GM18907 (cell line): ENCODE results near the gene LGMN.

Experiments used
- ATAC-seq: cut with Tn5 transposase; IDR thresholded peaks from one replicate; pipeline ENCODE4 v1.9.1; 2021; ENCODE audit warnings: mild to moderate bottlenecking, moderate library complexity; ENCODE audit not compliant: unreplicated experiment

The LGMN gene

DNA sequence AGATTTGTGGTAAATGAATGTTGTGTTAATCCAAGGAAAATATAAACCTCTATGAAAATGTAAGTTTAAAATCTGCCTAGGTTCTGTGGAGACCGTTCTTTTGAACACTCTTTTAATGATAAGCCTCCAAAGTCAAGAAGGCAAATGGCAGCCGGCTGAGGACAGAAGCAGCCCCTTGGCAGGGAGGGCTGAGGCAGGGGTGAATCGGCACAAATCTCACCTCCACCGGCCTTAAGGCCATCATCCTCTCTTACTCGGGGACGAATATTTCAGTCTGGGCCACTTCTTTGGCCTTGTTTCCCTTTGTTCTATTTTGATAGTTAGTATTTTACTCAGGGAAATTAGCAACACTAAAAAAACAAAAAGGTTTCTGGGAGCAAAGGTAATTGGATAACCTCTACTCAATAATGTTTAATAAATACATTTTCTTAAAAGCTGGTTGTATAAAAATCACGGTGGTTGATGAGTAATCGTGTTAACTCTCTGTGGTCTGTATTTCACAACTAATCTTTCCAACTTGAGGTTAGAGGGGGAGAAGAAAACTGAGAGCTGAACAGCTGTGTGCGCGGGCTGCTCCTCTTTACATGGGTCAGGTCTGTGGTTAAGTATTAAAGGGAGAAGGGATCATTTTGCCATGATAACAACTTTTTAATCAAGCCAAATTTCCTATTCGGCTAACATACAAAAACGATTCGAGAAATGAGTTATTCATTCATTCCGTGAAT is 18.6 kb downstream of the LGMN start:
- ATAC-seq = peak; percentile 83

DNA sequence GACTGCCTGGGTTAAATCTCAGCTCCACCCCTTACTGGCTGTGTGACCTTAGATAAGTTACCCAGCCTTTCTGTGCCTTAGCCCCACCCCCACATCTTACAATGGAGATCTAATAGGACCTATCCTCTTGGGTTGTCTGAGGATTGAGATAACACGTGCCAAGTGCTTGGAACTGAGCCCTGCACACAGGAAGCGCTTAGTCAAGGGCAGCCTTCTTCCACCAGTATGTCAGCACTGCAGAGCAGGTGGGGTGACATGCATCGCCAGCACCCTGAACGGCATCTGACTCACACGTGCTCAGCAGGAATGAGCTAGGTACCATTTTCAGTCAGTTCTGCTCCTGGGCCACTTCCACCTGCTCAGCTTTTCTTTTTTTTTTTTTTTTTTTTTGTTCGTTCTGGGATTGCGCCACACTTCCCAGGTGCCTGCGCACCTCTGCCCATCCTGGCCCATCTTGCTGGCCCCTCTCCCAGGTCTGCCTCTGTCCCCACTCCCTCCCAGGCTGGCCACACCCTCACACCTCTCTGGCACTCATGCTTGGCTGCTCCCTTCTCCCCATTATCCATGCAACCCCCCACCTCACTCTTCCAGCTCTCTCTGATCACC is 19.6 kb downstream of the LGMN start:
- no peak for ATAC-seq

DNA sequence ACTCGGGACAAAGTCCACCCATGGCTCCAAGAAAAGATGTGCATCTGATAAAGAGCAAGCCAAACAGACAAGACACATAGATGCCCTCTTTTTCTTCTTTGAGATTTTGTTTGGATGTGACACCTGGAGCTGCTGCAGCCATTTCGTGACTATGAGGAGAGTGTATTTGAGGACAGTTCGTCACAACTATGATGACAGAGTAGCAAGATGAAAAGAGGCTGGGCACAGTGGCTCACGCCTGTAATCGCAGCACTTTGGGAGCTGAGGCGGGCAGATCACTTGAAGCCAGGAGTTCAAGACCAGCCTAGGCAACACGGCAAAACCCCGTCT is 21.5 kb downstream of the LGMN start:
- no peak for ATAC-seq

DNA sequence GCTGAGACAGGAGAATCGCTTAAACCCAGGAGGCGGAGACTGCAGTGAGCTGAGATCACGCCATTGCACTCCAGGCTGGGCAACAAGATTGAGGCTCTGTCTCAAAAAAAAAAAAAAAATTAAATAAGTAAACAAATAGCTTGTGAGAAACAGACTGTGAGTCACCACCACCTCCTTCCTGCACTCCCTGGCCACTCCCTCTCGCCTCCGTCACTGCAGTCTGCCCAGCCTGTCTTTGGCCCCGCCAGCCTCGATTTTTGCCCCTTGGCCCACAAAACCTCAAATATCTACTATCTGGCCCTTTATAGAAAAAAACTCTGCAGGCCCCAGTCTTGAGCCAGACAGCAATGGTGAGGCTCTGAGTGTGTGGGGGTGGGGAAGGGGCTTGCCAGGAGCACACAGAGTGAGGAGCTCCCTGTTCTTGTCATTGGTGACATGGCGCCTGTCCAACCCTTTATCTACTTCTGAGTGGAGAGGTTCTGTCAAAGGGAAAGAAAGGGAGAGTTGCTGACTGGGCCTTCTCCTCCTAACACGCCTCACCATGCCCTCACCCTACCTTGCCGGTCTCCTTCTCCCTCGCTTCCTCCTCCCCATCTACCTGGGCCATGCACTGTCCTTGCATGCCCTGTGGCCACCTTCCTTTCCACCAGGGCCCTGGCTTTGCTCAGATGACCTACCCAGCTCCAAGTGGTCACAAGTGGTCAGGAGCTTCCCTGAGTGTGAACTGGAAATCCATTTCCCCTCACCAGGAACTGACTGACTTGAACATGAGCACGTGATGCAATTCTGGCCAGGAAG is 22.1 kb downstream of the LGMN start:
- no peak for ATAC-seq

DNA sequence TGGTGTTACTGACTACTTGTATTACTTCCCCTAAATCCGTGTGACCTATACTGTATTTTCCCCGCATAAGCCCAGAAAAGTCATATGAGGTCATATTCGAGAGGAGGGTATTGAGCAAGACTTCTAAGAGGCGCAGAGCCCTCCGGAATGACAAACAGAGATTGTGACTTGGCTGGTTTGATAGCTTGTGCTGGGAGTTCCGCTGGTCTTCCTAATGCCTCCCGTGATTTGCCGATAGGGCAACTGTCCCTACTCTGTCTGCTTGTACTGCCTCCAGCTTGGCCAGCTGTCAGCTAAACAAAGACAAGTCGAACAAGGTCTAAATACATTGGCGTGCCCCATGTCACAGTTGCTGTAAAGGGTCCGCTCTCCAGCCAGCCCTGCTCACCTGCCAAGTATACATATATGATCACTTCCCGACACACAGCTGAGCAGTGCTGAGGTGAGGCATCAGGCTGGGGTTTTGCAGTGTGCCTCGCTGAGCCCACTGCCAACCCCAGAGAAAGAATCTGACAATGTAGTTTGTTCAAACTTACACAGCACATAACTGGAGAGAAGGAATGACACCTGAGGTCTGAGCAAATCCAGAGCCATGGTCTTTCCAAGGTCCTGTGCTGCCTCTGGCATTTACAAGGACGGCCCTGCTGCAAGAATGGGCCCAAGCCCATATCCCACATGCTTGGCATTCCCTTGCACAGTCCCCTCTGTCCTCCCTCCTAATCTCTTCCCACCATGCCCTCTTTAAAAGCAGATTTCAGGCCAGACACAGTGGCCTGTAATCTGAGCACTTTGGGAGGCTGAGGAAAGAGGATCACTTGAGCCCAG is 23.7 kb downstream of the LGMN start:
- no peak for ATAC-seq

DNA sequence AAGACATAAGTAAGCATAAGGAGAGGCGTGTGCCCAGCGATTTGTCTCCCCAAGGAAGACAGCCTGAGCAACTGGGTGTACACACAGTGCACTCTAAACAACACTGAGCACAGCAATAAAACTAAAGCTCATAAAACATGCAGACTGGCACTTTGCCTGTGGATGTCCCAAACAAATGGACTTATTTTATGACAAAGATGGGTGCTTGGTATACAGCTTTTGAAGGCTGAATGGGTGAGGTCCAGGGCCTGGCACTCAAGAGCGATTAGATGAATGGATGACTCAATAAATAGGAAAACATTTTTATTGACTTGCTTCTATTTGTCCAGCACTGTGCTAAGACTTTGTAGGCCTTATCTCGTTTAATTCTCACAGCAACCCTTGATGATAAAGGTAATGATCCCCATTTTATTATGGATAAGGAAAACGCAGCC is 28.5 kb downstream of the LGMN start:
- ATAC-seq = no peak

DNA sequence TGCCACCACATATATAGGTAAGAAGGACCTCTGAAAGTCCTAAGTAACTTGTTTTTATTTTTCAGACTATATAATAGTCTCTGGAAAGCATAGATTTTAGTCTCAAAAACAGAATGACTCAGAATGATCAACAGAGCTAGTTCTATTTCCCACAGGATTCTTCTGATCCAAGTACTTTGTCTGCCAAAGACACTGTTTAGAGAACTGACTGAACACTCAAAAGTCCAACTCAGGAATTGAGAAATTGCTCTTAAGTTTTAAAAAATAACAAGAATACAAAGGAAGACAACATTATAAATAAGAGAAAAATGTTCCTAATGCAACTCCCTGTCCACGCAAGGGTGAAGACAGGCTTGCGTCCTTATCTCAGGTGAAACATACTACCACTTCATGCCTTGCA is 29.0 kb downstream of the LGMN start:
- no peak for ATAC-seq

DNA sequence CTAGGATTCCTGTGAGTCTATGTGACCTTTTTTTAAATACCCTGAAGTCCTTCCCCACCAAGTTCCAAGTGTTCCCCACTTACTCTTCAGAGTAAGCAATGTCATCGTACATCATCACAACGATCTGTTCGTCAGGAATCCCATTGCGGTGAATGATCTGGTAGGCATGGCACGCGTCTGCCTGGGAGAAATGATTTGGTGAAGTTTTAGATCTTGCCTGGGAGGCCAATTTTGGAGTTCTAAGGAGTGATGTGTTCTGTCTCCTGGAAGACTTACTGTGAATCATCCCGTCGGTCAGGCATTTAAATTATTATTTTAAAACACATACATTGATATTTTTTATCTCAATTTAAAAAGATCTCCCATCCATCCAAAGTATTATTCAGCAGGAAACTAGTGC is 29.8 kb downstream of the LGMN start:
- ATAC-seq = no peak

DNA sequence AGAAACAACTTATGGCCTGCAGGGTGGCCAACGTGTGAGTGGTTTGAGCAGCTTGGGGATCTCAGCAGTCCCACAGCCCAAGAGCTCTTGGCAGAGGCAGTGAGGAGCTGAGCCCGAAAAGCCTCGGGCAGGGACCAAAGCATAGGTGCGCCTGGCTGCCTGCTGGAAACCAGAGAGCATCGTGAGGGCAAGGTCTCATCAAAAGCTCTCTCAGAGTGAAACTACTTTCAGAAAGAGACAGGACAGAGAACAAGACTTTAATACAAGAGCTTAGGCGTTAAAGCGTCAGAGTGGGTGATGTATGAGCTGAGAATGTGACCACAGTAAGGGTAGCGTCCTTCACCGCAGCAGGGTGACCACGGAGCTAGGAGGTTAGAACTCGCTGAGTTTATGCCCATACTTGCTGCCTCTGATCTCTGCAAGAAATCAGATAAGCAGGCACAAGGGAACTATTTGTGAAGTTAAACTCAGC is 30.8 kb downstream of the LGMN start:
- ATAC-seq = no peak

DNA sequence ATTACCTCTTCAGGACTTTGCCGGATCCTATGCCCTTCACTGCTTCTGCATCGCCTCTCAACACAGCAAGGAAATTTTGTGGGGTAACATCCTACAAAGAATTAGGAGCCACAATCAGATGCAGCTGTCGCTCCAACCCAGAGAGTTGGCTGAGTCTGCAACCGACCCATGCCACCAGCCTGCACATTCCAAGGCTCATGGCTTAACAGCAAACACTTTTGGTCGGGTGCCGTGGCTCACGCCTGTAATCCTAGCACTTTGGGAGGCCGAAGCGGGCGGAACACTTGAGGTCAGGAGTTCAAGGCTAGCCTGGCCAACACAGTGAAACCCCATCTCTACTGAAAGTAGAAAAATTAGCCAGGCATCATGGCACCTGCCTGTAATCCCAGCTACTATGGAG is 32.3 kb downstream of the LGMN start:
- no peak for ATAC-seq

DNA sequence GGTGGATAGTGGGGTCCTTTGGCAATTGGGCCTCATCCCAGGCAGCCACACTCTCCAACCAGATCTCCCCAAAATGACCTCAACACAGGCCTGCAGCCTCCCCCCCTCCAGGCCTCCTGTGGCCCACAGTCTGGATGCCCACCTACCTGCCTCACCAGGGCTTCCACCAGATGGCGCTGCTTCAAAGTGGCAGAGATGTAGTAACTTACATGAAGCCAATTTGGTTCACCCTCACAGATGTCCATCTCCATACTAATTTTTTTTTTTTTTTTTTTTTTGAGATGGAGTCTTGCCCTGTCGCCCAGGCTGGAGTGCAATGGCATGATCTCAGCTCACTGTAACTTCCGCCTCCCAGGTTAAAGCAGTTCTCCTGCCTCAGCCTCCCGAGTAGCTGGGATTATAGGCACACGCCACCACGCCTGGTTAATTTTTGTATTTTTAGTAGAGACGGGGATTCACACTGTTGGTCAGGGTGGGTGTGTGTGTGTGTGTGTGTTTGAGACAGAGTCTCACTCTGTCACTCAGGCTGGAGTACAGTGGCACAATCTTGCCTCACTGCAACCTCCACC is 33.6 kb downstream of the LGMN start:
- peak; percentile 61 for ATAC-seq

DNA sequence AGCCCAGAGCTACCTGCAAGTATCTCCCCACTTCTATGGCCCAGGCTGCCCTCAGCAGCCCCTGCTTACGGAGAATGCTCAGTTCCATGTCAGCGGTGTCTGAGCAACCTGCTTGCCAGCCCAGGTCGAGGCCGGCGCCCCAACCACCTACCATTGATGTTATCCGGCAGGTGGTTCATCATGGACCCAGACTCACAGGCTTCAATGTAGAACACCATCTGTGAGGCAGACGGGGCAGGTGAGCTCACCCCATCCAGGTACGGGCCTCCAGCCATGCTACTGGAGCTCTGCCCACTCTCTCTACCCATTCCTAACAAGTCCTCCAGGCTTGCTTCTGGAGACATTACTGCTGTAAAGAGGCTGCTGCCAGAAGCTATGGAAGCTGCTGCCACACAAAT is 35.8 kb downstream of the LGMN start:
- no peak for ATAC-seq

DNA sequence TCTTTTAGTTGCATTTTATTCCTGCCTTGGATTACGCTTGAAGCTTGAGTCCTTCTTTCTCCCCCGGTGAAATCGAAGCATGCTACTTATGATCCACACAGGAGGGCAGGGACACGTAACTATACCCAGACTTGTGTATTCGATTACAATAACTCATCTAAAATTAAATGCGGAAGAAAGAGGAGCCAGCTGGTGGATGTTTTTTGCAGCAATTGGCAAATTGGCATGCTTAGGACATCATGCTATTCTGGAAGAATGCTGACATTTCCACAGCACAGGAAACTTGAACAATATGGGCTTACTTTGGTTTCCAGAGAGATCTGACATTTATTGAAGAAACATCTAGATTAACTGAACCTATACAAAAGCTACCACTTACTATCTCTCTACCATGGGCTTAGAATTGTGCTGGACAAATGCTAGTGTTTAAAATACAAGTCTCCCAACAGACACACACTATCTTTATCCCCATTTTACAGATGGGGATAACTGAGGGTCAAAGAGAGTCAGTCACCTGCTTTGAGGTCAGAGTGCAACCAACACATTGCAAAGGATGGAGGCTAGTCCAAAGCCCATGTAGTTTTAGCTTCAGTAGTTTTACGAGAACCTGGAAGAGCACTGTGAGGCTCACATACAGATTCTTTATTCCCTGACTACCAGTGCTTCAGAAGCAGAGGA is 36.3 kb downstream of the LGMN start:
- ATAC-seq = no peak

DNA sequence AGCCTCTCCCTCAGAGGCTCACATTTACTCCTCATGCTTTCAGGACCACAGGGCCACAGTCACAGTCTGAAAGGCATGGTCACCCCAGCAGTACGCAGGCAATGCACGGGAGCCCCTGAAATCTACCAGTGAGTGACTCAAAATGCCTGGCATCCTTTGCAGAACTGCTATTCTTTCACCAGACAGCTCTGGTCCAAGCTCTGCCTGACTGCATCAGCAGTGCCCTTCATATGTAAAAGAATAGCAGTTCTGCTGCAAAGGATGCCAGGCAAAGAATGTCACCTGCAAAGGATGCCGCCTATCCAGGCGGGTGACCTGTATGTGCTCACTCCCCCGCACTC is 38.5 kb downstream of the LGMN start:
- no peak for ATAC-seq

DNA sequence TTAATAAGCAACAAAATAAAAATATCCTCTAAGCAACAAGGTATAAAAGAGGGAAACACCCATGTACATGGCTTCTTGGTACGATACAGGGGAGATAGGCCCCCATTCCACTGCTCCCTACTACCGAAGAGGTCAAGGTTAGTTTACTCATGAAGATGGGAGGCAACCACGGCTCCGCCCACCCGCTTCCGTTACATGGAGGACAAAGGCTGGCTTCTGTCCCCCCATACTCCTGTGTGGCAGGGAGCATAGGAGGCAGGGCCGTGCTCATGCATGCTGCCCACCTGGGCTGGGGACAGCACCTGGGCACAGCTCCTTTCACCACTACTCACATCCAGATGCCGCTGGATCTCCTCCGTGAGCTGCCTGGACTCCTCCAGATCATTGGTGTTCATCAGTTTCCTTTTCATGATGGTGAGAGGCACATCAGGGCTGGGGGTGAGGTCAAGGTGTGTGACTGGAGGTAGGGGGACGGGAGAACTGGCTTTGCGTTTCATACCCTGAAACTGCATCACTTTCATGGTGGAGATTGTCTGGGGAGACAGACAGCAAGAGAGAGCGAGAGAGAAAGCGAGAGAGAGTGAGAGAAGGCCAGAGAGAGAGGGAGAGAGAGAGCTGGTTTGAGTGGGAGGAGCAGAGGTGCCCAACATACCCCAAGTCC is 39.0 kb downstream of the LGMN start:
- no peak for ATAC-seq

DNA sequence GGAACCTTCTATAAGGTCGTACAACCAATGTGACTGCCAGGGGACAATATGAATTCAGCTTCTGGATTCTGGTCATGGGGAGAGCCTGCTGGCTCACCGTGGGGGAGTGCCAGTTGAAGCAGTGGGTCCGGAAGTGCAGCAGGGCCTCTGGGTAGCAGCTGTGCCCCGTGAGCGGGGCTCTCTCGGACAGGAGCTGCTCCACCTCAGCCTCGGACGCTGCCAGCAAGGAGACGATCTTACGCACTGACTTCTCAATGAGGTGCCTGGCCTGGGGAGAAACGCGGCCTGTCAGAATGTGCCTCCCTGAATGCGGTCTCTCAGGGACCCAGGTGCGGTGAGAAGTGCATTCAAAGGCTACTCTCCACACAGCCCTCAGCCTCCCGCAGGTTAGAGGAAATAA is 42.0 kb downstream of the LGMN start:
- no peak for ATAC-seq

DNA sequence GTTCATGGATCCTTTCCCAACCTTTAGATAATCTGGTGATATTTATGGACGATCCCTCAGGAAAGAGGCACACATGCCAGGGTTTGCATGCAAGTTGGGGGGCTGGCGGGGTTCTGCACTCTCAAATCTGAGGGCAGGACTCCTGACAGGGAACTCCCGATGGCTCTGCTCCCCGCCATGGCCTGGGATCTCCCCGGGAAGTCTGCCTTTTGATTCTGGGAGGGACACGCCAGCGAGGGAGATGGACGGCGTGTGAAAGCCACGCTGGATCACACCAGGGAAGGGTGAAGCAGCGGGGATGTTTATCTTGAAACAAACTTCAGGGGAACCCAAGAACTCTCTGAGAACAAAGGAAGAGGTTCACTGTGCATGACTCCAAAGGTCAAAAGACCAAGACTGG is 43.6 kb downstream of the LGMN start:
- ATAC-seq = no peak

DNA sequence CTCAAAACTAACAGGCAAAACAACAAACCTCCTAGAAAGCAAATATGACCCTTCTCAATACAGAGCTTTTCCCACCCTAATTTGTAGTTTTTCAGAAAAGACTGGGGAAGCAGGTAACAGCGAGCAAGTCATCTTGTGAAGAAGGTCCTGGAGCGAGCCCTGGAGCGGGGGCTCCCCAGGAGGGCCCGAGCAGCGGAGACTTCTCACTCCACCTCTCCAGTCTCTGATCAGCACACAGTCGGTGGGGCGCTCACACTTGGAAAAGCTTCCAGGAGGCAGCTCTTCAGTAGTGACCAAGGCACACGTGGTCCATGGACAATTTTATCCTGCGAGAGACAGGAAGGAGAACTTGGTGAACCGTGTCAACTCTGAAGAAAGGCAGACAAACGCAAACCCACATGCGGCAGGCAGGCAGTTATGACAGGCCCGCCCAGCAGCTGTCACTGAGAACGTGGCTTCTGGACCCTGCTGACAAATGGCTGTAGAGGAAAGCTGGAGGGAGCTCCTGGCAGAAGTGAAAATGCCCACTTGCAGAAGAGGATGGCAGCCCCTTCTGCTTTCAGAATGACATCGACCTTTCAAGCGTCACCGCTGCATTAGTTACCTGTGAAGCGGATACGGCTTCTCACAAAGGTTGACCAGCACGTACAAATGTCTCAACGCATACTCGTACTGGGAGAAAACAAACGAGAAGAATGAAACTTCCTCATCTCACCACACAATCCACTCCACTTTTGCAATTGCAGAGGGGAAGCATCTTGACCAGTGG is 44.2 kb downstream of the LGMN start:
- ATAC-seq = peak; percentile 95

DNA sequence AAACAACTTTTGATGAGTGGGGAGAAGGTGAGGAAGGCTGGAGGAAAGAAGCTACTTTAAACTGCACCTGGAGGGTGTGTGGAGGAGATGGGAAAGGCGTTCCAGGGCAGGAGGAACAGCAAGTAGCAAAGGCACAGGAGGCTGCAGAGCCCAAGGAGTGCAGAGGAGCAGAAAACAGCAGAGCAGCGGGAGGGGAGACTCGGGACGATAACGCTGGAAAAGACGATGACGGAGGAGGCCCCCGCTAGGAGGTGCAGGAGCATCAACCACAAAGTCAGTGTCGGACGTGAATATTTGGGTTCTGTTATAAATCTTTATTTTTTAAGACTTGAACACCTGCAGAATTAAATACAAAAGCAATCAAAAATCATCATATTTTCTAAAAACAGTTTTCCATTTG is 44.9 kb downstream of the LGMN start:
- no peak for ATAC-seq
